Activated CD4-positive, alpha-beta memory T cell treated with anti-CD3 and anti-CD28 coated beads, Interleukin-2, amount 10 ng/mL, durations not matched to agents 7 days and 5 days (primary cell): ENCODE data around the gene CDH11. TPM values are rescaled to one million over a fixed set of nuclear protein-coding genes. Genes with fewer than 3 reads are reported as not detected.

Experiments
- CTCF ChIA-PET: fragments of 350-600 bp; sonication (Branson Sonifier 250); formaldehyde crosslinking; loops from one replicate; lab custom pipeline; 2021; ENCODE audit warnings: antibody characterized with exemption, inconsistent platforms; lab: Charles Lee
- POLR2A ChIA-PET: fragments of 350-600 bp; sonication (Branson Sonifier 250); formaldehyde crosslinking; loops from one replicate; lab custom pipeline; 2021; ENCODE audit warnings: antibody characterized with exemption; lab: Charles Lee
- DNase-seq: peaks from one replicate; pipeline ENCODE4 v3.0.0-alpha.2; 2020
- H3K27ac Mint-ChIP-seq: one replicate; pipeline ENCODE4 v1.8.0; 2021; ENCODE audit warnings: mild to moderate bottlenecking, mixed read lengths
- H3K27me3 Mint-ChIP-seq: one replicate; pipeline ENCODE4 v1.8.0; 2021; ENCODE audit warnings: mixed read lengths
- H3K36me3 Mint-ChIP-seq: one replicate; pipeline ENCODE4 v1.8.0; 2021; ENCODE audit warnings: low read depth, mixed read lengths
- H3K4me1 Mint-ChIP-seq: one replicate; pipeline ENCODE4 v1.8.0; 2021; ENCODE audit warnings: mixed read lengths
- H3K4me3 Mint-ChIP-seq: one replicate; pipeline ENCODE4 v1.8.0; 2021; ENCODE audit warnings: mild to moderate bottlenecking, mixed read lengths
- H3K9me3 Mint-ChIP-seq: one replicate; pipeline ENCODE4 v1.8.0; 2021; ENCODE audit warnings: mixed read lengths
- total RNA-seq, 2 experiments: library from RNA; stranded (reverse); gene quantifications; one replicate each; pipeline ENCODE4 v1.2.3, GENCODE V29; 2021

Gene CDH11
- total RNA-seq, 2 experiments from 2014 or later = not detected

DNA sequence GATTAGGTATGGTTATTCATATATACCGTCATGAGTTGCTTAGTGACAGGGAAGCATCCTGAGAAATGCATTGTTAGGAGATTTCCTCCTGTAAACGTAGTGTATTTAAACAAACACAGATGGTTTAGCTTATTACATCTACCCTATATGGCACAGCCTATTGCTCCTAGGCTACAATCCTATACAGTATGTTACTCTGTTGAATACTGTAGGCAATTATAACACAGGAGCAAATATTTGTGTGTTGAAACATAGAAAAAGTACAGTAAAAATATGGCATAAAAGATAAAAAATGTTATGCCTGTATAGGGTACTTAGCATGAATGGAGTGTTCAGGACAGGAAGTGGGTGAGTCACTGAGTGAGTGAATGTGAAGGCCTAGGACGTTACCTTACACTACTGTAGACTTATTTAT lies 157.7 kb downstream of the CDH11 start:
- Mint-ChIP-seq H3K9me3 (peaks cover 3% of the 10 kb centered on the region), H3K27ac (no peak overlapping the region), H3K36me3 (no peaks in the 10 kb centered on the region), H3K4me1 (no peaks in the 10 kb centered on the region), H3K27me3 (no peaks in the 10 kb centered on the region), H3K4me3 (no peak overlapping the region)
- POLR2A ChIA-PET = no interaction called here
- CTCF ChIA-PET = no interaction called here
- no peak for DNase-seq

DNA sequence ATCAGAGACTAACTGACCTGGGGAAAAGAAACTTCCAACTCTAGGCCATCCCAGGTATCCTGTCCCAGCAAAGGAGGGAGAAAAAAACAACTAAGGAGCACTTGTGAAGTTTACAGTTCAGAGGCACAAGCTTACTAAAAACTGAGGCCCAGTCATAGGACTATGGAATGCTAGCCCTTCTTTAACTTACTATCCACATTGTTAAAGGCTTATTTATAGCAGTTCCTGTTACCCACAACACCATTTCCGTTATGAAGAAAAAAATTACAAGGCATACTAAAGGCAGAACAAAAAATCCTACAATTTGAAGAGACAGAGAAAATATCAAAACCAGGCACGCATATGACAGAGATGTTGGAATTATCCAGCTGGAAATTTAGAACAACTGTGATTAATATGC lies 159.1 kb downstream of the CDH11 start:
- H3K36me3 Mint-ChIP-seq = no peaks in the 10 kb centered on the region
- peaks cover 3% of the 10 kb centered on the region for H3K9me3 Mint-ChIP-seq
- H3K4me3 Mint-ChIP-seq = no peak overlapping the region
- H3K4me1 Mint-ChIP-seq = no peaks in the 10 kb centered on the region
- DNase-seq = no peak
- no peaks in the 10 kb centered on the region for H3K27me3 Mint-ChIP-seq
- H3K27ac Mint-ChIP-seq = no peak overlapping the region
- ChIA-PET POLR2A (no interaction called here), CTCF (no interaction called here)

DNA sequence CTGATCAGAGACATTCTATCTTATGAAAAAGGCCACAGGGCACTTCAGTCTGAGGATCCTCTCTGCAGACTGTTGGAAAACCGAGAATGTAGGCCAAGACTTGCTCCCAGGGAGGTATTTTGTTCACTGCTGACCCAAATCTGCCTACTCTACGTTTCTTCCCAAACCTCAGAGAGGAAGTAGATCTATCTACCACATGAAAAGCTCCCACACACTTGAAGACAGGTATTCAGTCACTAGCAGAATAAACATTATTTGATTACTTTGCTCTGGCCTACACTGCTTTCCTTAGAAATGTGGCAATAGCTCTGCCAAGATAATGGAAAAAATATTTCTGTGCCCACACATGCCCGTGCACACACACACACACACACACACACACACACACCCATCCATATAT lies 164.6 kb downstream of the CDH11 start:
- no peaks in the 10 kb centered on the region for H3K9me3 Mint-ChIP-seq
- H3K36me3 Mint-ChIP-seq = no peaks in the 10 kb centered on the region
- H3K27ac Mint-ChIP-seq = no peak overlapping the region
- H3K4me1 Mint-ChIP-seq = no peaks in the 10 kb centered on the region
- DNase-seq = no peak
- CTCF ChIA-PET = no interaction called here
- H3K4me3 Mint-ChIP-seq = no peak overlapping the region
- POLR2A ChIA-PET = no interaction called here
- no peaks in the 10 kb centered on the region for H3K27me3 Mint-ChIP-seq

DNA sequence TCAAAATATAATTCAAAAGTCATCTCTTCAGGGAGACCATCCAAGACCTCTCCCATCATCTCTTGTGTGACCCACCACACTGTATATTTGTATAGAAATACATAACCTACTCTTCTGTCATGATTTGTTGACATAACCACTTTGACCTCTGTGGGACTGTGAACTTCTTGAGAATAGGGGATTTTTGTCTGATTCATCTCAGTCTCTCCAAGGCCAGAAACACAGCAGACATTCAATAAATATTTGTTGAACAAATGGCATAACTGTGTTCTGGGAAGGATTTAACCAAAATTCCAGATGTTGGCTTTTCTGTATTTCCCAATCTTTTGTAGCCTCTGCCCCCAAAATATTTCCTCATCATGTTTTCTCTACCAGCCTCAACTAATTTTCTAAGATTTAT lies 169.7 kb downstream of the CDH11 start:
- no peaks in the 10 kb centered on the region for H3K27me3 Mint-ChIP-seq
- H3K9me3 Mint-ChIP-seq = peaks cover 11% of the 10 kb centered on the region
- ChIA-PET CTCF (no interaction called here), POLR2A (no interaction called here)
- DNase-seq = no peak
- H3K4me1 Mint-ChIP-seq = no peaks in the 10 kb centered on the region
- no peak overlapping the region for H3K27ac Mint-ChIP-seq
- no peaks in the 10 kb centered on the region for H3K36me3 Mint-ChIP-seq
- no peak overlapping the region for H3K4me3 Mint-ChIP-seq

GRCh38 chr16:64951193-64951592 lies 170.7 kb downstream of the CDH11 start:
- Mint-ChIP-seq H3K4me1 (no peaks in the 10 kb centered on the region), H3K9me3 (peaks cover 11% of the 10 kb centered on the region), H3K4me3 (no peak overlapping the region), H3K36me3 (no peaks in the 10 kb centered on the region), H3K27me3 (no peaks in the 10 kb centered on the region), H3K27ac (no peak overlapping the region)
- ChIA-PET CTCF (no interaction called here), POLR2A (no interaction called here)
- no peak for DNase-seq

- Mint-ChIP-seq H3K4me1 (no peaks in the 10 kb centered on the region), H3K9me3 (peaks cover 13% of the 10 kb centered on the region), H3K4me3 (no peak overlapping the region), H3K36me3 (no peaks in the 10 kb centered on the region), H3K27me3 (no peaks in the 10 kb centered on the region), H3K27ac (no peak overlapping the region)
- POLR2A ChIA-PET = no interaction called here
- CTCF ChIA-PET = no interaction called here
- no peak for DNase-seq
Observed at GRCh38 chr16:64950731-64951130, 171.1 kb downstream of the CDH11 start.

DNA sequence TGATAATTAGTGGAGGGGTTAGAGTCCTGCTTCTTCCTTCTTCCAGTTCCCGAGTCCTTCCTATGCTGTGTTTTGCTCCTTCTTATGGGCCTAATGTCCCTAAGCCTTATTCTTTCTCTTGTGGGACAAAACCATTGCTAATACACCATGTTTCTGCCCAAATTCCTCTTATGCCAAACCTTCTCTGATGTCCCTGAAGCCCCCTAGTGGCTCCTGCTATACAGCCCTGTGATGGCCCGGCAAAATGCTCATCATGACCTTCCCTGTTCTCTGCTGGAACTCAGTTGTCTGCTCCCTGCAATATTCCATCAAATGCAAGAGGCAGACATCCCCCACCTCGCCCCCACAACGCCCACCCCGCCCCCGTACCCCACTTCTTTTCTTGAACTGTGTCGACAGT lies 171.6 kb downstream of the CDH11 start:
- H3K4me1 Mint-ChIP-seq = no peaks in the 10 kb centered on the region
- H3K27me3 Mint-ChIP-seq = no peaks in the 10 kb centered on the region
- no peak overlapping the region for H3K27ac Mint-ChIP-seq
- no peaks in the 10 kb centered on the region for H3K36me3 Mint-ChIP-seq
- POLR2A ChIA-PET = no interaction called here
- CTCF ChIA-PET = no interaction called here
- no peak for DNase-seq
- no peak overlapping the region for H3K4me3 Mint-ChIP-seq
- peaks cover 14% of the 10 kb centered on the region for H3K9me3 Mint-ChIP-seq

- Mint-ChIP-seq H3K4me3 (no peak overlapping the region), H3K4me1 (no peaks in the 10 kb centered on the region), H3K9me3 (peaks cover 28% of the 10 kb centered on the region), H3K27ac (no peak overlapping the region), H3K36me3 (no peaks in the 10 kb centered on the region), H3K27me3 (no peaks in the 10 kb centered on the region)
- no peak for DNase-seq
- CTCF ChIA-PET = no interaction called here
- POLR2A ChIA-PET = no interaction called here
Observed at GRCh38 chr16:64948056-64948455, 173.8 kb downstream of the CDH11 start.

- no peaks in the 10 kb centered on the region for H3K27me3 Mint-ChIP-seq
- POLR2A ChIA-PET = no interaction called here
Observed at GRCh38 chr16:64947651-64948050, 174.2 kb downstream of the CDH11 start.

DNA sequence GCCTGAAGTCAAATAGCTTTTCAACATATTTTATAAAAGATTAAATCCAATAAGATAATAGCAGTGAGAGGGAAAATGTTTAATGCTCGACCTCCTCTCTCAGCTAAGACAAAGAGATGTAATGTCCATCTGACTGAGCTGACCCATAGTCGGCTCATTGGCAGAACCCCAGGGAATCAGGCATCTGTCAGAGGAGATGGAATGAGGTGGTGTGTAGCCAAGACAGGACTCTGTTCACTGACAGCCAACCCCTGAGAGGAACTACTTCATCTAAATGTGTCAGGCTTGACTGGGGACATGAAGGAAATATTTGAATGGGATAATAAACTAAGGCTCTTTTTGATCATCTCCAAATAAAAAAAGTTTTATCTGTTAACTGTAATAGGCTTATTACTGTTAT lies 188.0 kb downstream of the CDH11 start:
- ChIA-PET CTCF (no interaction called here), POLR2A (no interaction called here)
- Mint-ChIP-seq H3K36me3 (no peaks in the 10 kb centered on the region), H3K27me3 (no peaks in the 10 kb centered on the region), H3K27ac (no peak overlapping the region), H3K4me1 (no peaks in the 10 kb centered on the region), H3K9me3 (peaks cover 9% of the 10 kb centered on the region), H3K4me3 (no peak overlapping the region)
- DNase-seq = no peak

More at GRCh38 chr16:64947651-64948050, 174.2 kb downstream of the CDH11 start:
- CTCF ChIA-PET = no interaction called here
- no peak overlapping the region for H3K27ac Mint-ChIP-seq
- H3K9me3 Mint-ChIP-seq = peaks cover 28% of the 10 kb centered on the region
- no peaks in the 10 kb centered on the region for H3K36me3 Mint-ChIP-seq
- H3K4me1 Mint-ChIP-seq = no peaks in the 10 kb centered on the region
- no peak for DNase-seq
- H3K4me3 Mint-ChIP-seq = no peak overlapping the region

DNA sequence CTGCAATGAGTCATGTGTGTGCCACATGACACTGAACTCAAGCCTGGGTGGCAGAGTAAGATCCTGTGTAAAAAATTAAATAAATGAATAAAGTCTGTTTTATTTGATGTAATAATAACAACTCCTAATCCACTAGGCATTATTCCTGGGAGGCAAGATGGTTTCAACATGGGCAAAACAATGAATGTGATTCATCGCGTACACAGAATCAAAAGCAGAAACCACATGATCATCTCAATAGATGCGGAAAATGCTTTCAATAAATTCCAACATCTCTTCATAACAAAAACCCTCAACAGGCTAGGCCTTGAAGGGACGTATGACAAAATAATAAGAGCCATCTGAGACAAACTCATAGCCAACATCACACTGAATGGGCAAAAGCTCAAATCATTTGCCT lies 195.4 kb downstream of the CDH11 start:
- peaks cover 23% of the 10 kb centered on the region for H3K9me3 Mint-ChIP-seq
- no peaks in the 10 kb centered on the region for H3K4me1 Mint-ChIP-seq
- CTCF ChIA-PET = no interaction called here
- no peak for DNase-seq
- no peak overlapping the region for H3K27ac Mint-ChIP-seq
- no peaks in the 10 kb centered on the region for H3K27me3 Mint-ChIP-seq
- H3K36me3 Mint-ChIP-seq = no peaks in the 10 kb centered on the region
- POLR2A ChIA-PET = no interaction called here
- no peak overlapping the region for H3K4me3 Mint-ChIP-seq

DNA sequence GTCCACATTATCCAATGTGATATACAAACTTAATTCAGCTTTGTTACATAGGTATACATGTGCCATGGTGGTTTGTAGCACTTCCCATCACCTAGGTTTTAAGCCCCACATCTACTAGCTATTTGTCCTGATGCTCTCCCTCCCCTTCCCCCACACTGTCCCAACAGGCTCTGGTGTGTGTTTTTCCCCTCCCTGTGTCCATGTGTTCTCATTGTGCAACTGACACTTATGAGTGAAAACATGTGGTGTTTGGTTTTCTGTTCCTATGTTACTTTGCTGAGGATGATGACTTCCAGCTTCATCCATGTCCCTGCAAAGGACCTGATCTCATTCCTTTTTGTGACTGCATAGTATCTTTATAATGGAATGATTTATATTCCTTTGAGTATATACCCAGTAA lies 196.7 kb downstream of the CDH11 start:
- Mint-ChIP-seq H3K9me3 (peaks cover 21% of the 10 kb centered on the region), H3K4me1 (no peaks in the 10 kb centered on the region), H3K36me3 (no peaks in the 10 kb centered on the region), H3K27ac (no peak overlapping the region), H3K4me3 (no peak overlapping the region), H3K27me3 (no peaks in the 10 kb centered on the region)
- DNase-seq = no peak
- ChIA-PET CTCF (no interaction called here), POLR2A (no interaction called here)

DNA sequence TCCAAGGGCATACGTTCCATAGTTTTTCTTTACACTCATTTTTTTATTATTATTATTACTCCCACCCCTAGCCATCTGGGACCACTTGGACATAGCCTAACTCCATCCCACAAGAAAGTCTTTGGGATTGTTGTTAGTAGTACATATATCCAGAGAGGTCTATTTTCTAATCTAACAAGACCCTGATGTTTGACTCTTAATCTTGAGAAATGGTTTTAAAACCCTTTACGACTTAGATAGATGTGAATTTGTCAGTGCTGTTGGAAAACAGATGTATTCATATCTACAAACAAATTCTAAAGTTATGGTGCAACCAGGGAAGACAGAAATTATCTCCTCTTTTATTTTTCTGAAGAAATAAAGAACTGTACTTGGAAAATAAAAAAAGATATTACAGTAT lies 197.8 kb downstream of the CDH11 start:
- no peaks in the 10 kb centered on the region for H3K27me3 Mint-ChIP-seq
- ChIA-PET CTCF (no interaction called here), POLR2A (no interaction called here)
- H3K4me3 Mint-ChIP-seq = no peak overlapping the region
- no peak overlapping the region for H3K27ac Mint-ChIP-seq
- peaks cover 20% of the 10 kb centered on the region for H3K9me3 Mint-ChIP-seq
- H3K36me3 Mint-ChIP-seq = no peaks in the 10 kb centered on the region
- H3K4me1 Mint-ChIP-seq = no peaks in the 10 kb centered on the region
- DNase-seq = no peak

GRCh38 chr16:64919929-64920607 lies 201.8 kb downstream of the CDH11 start:
- Mint-ChIP-seq H3K27ac (no peak overlapping the region), H3K4me1 (no peaks in the 10 kb centered on the region), H3K36me3 (no peaks in the 10 kb centered on the region), H3K4me3 (no peak overlapping the region), H3K27me3 (no peaks in the 10 kb centered on the region), H3K9me3 (peaks cover 12% of the 10 kb centered on the region)
- DNase-seq = no peak
- POLR2A ChIA-PET = no interaction called here
- CTCF ChIA-PET = no interaction called here
